HG02885 (cell line): Measurements from ENCODE around the gene ARHGEF10L.

Experiments
- ATAC-seq: cut with Tn5 transposase; IDR thresholded peaks from one replicate; pipeline ENCODE4 v1.9.1; 2021; ENCODE audit warnings: mild to moderate bottlenecking; ENCODE audit not compliant: unreplicated experiment, poor library complexity

Gene ARHGEF10L

DNA sequence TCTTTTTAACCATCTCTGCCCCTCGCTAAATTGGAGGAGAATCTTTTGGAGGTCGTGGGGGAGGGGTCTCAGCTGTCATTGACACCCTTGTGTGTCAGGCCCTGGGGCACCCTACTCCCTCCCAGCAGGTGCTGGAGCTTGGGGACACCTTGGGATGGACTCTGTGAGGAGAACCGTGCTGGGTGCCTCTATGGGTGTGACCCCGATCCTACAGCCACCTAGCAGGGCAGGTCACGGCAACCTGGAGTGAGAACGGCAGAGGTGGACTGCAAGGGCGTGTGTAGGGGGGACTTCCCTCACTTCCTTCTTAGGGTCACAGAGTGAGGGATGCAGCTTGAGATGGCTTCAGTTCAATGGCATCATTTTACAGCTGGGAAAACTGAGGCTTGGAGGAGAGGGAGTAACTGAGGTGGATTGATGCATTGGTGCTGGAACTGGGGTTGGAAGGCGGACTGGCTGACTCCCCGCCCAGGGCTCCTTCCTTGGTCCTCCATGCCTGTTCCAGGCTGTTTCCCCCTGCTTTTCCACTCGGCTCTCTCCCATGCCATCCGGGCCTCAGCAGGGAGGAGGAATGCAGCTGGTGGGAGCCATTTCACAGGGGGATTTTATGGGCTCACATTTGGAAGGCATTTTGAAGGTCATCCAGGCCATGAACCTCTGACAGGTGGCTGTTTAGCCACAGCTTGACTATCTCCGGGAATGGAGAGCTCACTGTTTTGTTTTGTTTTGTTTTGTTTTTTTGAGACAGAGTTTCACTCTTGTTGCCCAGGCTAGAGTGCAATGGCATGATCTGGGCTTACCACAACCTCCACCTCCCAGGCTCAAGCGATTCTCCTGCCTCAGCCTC, 18.8 kb upstream of the ARHGEF10L start:
- ATAC-seq, result no peak

GRCh38 chr1:17521946-17522612, 17.4 kb upstream of the ARHGEF10L start:
- ATAC-seq, result no peak

- no peak for ATAC-seq
Observed at GRCh38 chr1:17523321-17524041, 16.0 kb upstream of the ARHGEF10L start.

DNA sequence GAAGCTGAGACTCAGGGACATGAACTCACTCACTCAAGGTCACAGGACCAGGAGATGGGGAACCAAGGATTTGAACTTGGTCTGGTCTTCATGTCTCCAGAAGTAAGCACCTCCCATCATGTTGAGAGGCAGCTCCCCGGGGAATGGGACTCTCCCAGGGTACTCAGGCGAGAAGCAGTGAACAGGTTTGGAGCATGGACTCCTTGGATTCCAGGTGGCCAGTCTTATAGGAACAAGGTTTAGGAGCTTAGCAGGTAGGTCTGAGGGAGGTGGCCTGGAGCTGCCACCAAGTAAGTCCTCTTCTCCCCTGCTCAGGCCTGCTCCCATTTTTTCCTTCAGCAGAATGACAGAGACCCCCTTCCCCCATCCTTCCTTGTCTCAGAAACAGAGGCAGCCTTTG, 14.9 kb upstream of the ARHGEF10L start:
- ATAC-seq, result no peak

DNA sequence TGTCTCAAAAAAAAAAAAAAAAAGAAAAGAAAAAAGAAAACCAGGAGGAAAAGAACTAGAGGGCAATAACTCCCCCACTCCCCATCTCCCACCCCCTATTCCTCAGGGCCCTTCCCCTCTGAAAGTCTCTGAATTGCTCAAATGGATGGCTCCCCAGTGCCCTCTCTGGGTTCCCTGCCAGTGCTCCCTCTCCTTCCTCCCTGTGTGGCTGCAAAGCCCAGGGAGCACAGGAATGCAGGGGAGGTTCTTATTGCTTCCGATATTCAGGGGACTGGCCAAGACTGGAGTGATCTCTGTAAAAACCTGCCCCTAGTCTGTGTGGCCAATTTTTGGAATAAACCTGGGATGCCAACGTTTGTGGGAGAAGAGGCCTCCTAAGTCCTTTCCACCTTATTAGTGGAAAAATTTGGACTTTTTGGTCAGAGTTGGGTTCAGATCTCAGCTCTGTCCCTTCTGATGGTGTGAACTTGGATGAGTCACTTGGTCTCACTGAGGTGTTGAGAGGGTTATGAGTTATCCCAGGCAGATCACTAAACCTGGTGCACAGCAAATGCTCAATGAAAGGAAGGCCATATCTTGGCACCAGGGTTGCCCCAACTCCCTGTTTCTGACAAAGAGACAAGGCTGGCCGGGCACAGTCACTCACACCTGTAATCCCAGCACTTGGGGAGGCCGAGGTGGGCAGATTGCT, 13.4 kb upstream of the ARHGEF10L start:
- ATAC-seq, result no peak

DNA sequence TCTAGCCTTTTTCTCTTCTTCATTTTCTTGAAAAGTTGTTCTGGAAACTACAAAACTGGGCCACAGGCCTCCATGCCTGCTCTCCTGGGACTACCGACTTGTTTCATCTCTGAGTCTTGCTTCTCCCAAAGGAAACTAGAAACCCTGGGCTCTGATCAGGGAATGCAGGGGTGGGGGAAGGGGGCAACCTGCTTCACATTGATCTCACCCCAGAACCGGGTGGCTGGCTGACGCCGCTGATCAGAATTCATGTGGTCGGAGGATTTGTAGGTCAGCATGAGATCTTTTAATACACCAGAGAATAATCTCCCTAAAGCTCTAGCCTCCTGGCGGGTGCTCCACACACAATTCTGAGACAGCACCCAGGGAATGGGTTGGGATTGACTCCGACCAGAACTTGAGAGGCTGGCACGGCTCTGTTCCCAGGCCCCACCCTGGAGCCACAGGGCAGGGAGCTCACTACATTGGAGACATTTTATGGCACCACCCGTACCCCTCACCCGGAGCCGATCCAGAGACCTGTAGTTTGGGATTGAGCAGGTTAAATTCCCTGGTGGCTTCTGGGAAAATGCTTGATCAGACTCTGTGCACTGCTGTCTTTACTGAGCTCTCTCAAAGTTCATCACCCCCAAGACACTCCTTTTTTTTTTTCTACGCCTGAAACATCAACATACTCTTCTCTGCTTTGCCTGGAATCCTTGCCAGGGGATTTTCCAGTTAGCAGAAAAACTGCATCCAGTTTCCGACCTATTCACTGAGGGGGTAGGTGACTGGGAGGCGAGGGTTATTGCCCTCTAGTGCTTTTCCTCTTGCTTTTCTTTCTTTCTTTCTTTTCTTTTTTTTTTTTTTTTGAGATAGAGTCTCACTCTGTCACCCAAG, 12.2 kb upstream of the ARHGEF10L start:
- ATAC-seq, result no peak

GRCh38 chr1:17529381-17529780, 10.1 kb upstream of the ARHGEF10L start:
- no peak for ATAC-seq

DNA sequence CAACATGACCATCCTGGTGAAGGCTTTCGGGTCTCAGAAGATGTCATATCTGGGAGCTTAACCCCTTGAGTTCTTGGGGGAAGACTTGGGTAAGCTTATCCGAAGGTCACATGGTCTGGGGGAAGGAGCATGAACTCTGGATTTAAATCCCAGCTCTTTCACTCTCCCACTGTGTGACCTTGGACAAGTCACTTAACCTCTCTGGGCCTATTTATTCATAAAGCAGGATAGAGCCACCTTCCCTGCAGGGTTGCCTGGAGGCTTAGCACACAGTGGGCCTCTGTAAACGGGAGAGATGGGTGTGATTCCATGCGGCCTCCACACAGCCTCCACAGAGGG, 8.2 kb upstream of the ARHGEF10L start:
- no peak for ATAC-seq

DNA sequence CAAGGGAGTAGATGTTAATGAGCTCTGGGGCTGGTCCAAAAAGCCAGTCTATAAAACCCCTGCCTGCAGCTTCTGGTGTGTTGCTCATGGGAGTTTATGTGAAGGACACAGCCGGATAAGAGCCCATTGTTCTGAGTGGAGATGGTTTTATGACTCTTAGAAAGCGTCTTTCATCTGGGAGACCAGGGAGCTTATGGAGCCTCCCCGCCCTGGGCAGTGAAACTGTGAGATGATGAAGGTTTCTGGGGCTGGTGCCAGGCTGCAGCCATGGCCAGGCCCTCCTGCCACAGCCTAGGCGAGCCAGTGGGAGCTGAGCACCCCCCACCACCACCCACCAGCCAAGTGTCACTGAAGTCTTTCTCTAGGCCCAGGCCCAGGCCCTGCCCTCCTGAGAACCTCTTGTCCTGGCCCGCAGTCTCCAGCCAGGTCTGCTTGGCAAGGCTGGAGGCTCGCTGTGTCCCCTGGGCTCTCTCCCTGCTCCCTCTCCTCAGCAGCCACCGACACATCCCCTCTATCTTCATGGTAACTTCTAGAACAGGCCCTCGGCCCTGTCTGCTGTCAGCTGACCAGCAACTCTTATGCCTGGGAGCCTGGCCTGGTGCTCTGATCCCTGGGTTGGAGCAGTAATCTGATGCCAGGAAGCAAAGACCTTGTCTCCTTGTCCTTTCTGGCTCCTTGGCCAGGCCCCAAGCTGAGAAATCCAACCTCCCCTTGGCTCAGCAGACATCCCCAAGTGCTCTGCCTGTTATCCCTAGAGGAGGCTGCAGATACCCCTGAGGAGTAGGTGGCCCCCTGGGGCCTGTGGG, 7.6 kb upstream of the ARHGEF10L start:
- ATAC-seq, result no peak

DNA sequence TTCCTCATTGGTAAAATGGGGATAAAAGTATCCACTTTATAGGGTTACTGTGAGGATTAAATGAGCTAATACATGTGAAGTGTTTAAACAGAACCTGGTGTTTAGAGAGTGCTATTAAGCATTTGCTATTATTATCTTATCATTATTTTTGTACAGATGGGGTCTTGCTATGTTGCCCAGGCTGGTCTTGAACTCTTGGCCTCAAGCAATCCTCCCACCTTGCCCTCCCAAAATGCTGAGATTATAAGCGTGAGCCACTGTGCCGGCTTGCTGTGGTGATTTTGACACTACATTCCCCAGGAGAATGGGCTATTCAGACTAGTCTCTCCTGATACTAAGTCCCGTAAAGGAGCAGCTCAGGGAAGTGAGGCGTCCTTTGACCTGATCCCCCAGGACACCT, 6.3 kb upstream of the ARHGEF10L start:
- ATAC-seq, result no peak

DNA sequence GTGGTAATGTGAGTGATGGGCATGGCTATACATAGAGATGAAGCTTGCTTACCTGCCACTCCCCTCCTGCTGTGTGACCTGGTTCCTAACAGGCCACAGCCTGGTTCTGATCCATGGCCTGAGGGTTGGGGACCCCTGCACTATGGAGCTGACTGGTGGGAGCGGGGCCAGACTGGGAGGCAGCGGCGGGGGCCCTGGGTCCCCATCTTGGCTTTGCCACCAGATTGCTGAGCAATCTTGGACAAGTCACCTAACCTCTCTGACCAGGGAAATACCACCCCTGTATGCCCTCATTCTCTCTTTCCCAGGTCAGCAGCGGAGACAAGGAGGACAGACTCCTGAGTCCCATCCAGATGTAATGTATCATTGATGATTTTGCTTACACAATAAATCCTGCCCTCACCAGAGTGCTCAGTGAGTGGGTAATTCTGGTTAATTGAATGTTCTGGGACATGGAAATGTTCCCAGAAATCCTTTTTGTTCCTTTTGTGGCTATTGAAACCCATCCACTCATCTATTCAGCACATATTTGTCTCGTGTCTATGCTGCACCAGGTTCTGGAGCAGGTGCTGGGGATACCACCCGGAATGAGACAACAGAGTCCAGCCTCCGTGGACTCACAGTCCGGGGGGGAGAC, 4.1 kb upstream of the ARHGEF10L start:
- no peak for ATAC-seq

DNA sequence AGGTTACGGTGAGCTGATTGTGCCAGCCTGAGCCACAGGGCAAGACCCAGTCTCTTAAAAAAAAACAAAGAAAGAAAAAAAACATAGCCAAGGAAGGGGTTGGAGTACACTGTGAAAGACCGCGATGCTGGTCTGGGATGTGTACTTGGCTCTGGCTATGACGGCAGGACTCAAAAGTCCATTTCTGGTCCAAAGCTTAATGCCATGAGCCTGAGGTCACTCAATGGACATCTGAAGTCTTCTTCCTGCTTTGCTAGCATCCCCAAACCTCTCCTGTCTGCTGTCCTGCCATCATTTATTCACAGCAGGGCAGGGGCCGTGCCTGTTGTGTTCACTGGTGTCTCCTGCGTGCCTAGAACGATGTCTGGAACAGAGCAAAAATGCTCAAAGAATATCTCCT, 1.5 kb upstream of the ARHGEF10L start:
- no peak for ATAC-seq

GRCh38 chr1:17538428-17539117, 925 bp upstream of the ARHGEF10L start:
- no peak for ATAC-seq

GRCh38 chr1:17539118-17539476, 401 bp upstream of the ARHGEF10L start:
- ATAC-seq, result no peak

- no peak for ATAC-seq
Observed at GRCh38 chr1:17540255-17541001, 930 bp downstream of the ARHGEF10L start.

DNA sequence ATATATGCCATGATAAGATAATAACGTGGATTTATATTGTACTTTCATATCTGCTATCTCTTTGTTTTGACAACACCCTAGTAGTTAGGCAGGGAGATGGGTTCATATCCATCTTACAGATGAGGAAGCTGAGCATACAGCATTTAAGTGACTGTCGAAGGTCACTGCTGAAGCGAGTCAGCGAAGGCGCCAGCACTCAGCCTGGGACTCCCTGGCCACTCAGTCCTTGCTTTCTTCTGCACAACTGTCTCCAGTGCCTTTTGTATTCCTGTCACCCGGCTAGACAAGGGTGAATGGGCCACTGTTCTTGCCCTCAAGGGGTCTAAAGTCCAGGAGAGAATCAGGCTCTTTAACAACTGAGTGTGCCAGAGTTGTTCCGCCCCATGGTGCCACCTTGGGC, 3.1 kb downstream of the ARHGEF10L start:
- no peak for ATAC-seq

- no peak for ATAC-seq
Observed at GRCh38 chr1:17544776-17545350, 5.4 kb downstream of the ARHGEF10L start.
